H1 (cell line): ENCODE results near the gene ST6GALNAC3. TPM values are rescaled to one million over a fixed set of nuclear protein-coding genes. Genes with fewer than 3 reads are reported as not detected.

Experiments used
- CHD1 ChIP-seq: IDR thresholded peaks from 2 replicates; pipeline ENCODE4 v1.6.1; 2012; ENCODE audit warnings: low read depth, low read length, improper control_type of control experiment
- CTBP2 ChIP-seq: IDR thresholded peaks from 2 replicates; pipeline ENCODE4 v1.7.0; 2011; ENCODE audit warnings: borderline replicate concordance, mild to moderate bottlenecking, moderate library complexity, mixed read lengths, low read length; ENCODE audit not compliant: insufficient read depth, insufficient read length
- EZH2 ChIP-seq: fragments of 200-600 bp; sonication (generic); IDR thresholded peaks from 2 replicates; pipeline ENCODE4 v1.7.1; 2012; ENCODE audit warnings: low read depth, mild to moderate bottlenecking, moderate library complexity, low read length, inconsistent platforms; ENCODE audit not compliant: severe bottlenecking
- KDM4A ChIP-seq: IDR thresholded peaks from one replicate; pipeline ENCODE4 v1.7.1; 2012; ENCODE audit warnings: low read depth, mild to moderate bottlenecking, moderate library complexity, low read length, inconsistent platforms; ENCODE audit not compliant: severe bottlenecking
- KDM5A ChIP-seq: fragments of 200-600 bp; IDR thresholded peaks from 2 replicates; pipeline ENCODE4 v1.7.1; 2012; ENCODE audit warnings: mild to moderate bottlenecking, low read length, inconsistent platforms, mixed read lengths
- SUZ12 ChIP-seq: fragments of 200-600 bp; sonication (generic); IDR thresholded peaks from 2 replicates; pipeline ENCODE4 v1.6.1; 2012; ENCODE audit warnings: mild to moderate bottlenecking, inconsistent platforms, low read length, moderate library complexity, mixed read lengths
- TCF12 ChIP-seq: IDR thresholded peaks from 2 replicates; pipeline ENCODE4 v1.6.1; 2011; ENCODE audit warnings: low read depth, mild to moderate bottlenecking, low read length
- polyA plus RNA-seq, 7 experiments: library from polyadenylated mRNA; depleted of rRNA in 3 of 7; stranded (reverse) in 5 of 7; unstranded in 2 of 7; fragments of >200 nt in 5 of 7; fragments of 200-250 nt in 2 of 7; gene quantifications; 1 replicate in 5 of 7; 2 replicates in 1 of 7; 4 replicates in 1 of 7; pipeline versions ENCODE4 v1.2.1 to v1.2.3, GENCODE V29; 2011 to 2013; ENCODE audit warnings: missing spikeins in 2 of 7, mixed read lengths in 2 of 7
- total RNA-seq: library from RNA; stranded (reverse); fragmentation: NEBNext Ultra II Directional; extraction: Animal tissue kit (Norgen Biotek cat#: 25700); gene quantifications from 2 replicates; pipeline ENCODE4 v1.2.1, GENCODE V29; 2021
- TF ChIP-seq, protein P1 (sequence below): fragments of 300-600 bp; sonication (generic); IDR thresholded peaks from 2 replicates; pipeline ENCODE4 v1.7.1; 2012; ENCODE audit warnings: low read length, moderate library complexity, mild to moderate bottlenecking, inconsistent platforms; ENCODE audit not compliant: insufficient replicate concordance
- TF ChIP-seq, protein P2 (sequence below): IDR thresholded peaks from 2 replicates; pipeline ENCODE4 v1.6.1; 2011; ENCODE audit warnings: low read depth, mild to moderate bottlenecking, low read length; ENCODE audit not compliant: insufficient read depth

ST6GALNAC3 gene
- total and polyA plus RNA-seq, 2 of the 8 experiments (the other 6 are each of a cell fraction or from before 2014, with no cell fraction given): 4.9 to 19.0 TPM

DNA sequence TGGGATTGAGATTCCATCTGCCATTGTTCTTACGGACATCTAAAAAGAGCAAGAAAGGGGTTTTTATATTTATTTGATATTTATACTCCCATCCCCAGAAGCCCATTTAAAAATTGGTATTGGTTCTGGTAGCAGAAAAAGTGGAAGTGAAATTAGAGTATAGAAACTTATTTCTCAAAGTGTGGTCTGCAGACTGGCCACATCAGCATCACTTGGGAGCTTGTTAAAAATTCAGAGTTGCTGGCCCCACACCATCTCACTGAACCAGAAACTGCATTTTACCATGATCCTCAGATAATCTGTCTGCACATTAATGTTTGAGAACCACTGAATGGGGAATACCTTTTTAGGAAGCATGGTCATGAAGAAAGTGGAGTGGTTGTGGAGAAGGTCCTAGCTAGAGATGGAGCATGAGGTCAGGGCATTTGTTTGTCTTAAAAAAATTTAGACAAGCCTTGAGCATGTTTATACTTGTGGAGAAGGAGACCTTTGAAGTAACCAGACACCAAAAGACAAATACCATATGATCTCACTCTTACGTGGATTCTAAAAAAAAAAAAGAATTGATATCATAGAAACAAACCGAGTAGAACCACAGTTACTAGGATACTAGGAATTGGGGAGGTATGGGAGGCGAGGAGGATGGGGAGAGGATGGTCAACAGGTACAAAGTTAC lies 116.3 kb downstream of the ST6GALNAC3 start (continued):
- TF ChIP-seq, protein P1, sequence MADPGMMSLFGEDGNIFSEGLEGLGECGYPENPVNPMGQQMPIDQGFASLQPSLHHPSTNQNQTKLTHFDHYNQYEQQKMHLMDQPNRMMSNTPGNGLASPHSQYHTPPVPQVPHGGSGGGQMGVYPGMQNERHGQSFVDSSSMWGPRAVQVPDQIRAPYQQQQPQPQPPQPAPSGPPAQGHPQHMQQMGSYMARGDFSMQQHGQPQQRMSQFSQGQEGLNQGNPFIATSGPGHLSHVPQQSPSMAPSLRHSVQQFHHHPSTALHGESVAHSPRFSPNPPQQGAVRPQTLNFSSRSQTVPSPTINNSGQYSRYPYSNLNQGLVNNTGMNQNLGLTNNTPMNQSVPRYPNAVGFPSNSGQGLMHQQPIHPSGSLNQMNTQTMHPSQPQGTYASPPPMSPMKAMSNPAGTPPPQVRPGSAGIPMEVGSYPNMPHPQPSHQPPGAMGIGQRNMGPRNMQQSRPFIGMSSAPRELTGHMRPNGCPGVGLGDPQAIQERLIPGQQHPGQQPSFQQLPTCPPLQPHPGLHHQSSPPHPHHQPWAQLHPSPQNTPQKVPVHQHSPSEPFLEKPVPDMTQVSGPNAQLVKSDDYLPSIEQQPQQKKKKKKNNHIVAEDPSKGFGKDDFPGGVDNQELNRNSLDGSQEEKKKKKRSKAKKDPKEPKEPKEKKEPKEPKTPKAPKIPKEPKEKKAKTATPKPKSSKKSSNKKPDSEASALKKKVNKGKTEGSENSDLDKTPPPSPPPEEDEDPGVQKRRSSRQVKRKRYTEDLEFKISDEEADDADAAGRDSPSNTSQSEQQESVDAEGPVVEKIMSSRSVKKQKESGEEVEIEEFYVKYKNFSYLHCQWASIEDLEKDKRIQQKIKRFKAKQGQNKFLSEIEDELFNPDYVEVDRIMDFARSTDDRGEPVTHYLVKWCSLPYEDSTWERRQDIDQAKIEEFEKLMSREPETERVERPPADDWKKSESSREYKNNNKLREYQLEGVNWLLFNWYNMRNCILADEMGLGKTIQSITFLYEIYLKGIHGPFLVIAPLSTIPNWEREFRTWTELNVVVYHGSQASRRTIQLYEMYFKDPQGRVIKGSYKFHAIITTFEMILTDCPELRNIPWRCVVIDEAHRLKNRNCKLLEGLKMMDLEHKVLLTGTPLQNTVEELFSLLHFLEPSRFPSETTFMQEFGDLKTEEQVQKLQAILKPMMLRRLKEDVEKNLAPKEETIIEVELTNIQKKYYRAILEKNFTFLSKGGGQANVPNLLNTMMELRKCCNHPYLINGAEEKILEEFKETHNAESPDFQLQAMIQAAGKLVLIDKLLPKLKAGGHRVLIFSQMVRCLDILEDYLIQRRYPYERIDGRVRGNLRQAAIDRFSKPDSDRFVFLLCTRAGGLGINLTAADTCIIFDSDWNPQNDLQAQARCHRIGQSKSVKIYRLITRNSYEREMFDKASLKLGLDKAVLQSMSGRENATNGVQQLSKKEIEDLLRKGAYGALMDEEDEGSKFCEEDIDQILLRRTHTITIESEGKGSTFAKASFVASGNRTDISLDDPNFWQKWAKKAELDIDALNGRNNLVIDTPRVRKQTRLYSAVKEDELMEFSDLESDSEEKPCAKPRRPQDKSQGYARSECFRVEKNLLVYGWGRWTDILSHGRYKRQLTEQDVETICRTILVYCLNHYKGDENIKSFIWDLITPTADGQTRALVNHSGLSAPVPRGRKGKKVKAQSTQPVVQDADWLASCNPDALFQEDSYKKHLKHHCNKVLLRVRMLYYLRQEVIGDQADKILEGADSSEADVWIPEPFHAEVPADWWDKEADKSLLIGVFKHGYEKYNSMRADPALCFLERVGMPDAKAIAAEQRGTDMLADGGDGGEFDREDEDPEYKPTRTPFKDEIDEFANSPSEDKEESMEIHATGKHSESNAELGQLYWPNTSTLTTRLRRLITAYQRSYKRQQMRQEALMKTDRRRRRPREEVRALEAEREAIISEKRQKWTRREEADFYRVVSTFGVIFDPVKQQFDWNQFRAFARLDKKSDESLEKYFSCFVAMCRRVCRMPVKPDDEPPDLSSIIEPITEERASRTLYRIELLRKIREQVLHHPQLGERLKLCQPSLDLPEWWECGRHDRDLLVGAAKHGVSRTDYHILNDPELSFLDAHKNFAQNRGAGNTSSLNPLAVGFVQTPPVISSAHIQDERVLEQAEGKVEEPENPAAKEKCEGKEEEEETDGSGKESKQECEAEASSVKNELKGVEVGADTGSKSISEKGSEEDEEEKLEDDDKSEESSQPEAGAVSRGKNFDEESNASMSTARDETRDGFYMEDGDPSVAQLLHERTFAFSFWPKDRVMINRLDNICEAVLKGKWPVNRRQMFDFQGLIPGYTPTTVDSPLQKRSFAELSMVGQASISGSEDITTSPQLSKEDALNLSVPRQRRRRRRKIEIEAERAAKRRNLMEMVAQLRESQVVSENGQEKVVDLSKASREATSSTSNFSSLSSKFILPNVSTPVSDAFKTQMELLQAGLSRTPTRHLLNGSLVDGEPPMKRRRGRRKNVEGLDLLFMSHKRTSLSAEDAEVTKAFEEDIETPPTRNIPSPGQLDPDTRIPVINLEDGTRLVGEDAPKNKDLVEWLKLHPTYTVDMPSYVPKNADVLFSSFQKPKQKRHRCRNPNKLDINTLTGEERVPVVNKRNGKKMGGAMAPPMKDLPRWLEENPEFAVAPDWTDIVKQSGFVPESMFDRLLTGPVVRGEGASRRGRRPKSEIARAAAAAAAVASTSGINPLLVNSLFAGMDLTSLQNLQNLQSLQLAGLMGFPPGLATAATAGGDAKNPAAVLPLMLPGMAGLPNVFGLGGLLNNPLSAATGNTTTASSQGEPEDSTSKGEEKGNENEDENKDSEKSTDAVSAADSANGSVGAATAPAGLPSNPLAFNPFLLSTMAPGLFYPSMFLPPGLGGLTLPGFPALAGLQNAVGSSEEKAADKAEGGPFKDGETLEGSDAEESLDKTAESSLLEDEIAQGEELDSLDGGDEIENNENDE: no peak
- TF ChIP-seq KDM5A (no peak), SUZ12 (no peak), CTBP2 (no peak), EZH2 (no peak), CHD1 (no peak), KDM4A (no peak), TCF12 (no peak)
- TF ChIP-seq, protein P2, sequence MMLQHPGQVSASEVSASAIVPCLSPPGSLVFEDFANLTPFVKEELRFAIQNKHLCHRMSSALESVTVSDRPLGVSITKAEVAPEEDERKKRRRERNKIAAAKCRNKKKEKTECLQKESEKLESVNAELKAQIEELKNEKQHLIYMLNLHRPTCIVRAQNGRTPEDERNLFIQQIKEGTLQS: no peak
